Breast epithelium (tissue), 4 donors: ENCODE results near the gene AQP9. TPM values are rescaled to one million over a fixed set of nuclear protein-coding genes. Genes with fewer than 3 reads are reported as not detected.

ENCODE experiments used
- DNase-seq, 2 donors: peaks; one replicate each; pipeline ENCODE4 v3.0.0-alpha.2; 2019; ENCODE audit warnings: low spot score in 2 of 2
- H3K27ac ChIP-seq, 2 donors: fragments of 200-600 bp; sonication (generic) in 1 of 2; one replicate each; pipeline ENCODE4 v1.5.1; 2016 to 2019; ENCODE audit warnings: mild to moderate bottlenecking in 1 of 2
- H3K27me3 ChIP-seq, 2 donors: fragments of 200-600 bp; sonication (generic) in 1 of 2; one replicate each; pipeline versions ENCODE4 v1.5.1 to v1.6.0; 2017 to 2019; ENCODE audit warnings: control low read depth in 1 of 2, mild to moderate bottlenecking in 1 of 2
- H3K36me3 ChIP-seq: fragments of 200-600 bp; one replicate; pipeline ENCODE4 v1.5.1; 2019
- H3K4me1 ChIP-seq, 2 donors: fragments of 200-600 bp; sonication (generic); one replicate each; pipeline ENCODE4 v1.5.1; 2016 to 2019; ENCODE audit warnings: control low read depth in 1 of 2
- H3K4me3 ChIP-seq, 3 donors: fragments of 200-600 bp; sonication (generic); 1 replicate in 2 of 3; 2 replicates in 1 of 3; pipeline ENCODE4 v1.5.1; 2016 to 2019; ENCODE audit warnings: mild to moderate bottlenecking in 3 of 3, moderate library complexity in 2 of 3
- H3K9me3 ChIP-seq, 2 donors: fragments of 200-600 bp; sonication (generic) in 1 of 2; one replicate each; pipeline ENCODE4 v1.5.1; 2016 to 2019; ENCODE audit warnings: control low read depth in 1 of 2
- POLR2A ChIP-seq: fragments of 450-650 bp; IDR thresholded peaks from one replicate; pipeline ENCODE4 v1.6.1; 2016; ENCODE audit warnings: antibody characterized with exemption, mild to moderate bottlenecking, moderate library complexity
- POLR2AphosphoS5 ChIP-seq, 3 donors: sonication (generic); formaldehyde crosslinking; IDR thresholded peaks; one replicate each; pipeline ENCODE4 v1.6.1; 2017; ENCODE audit warnings: antibody characterized with exemption in 3 of 3
- intact Hi-C: fragments of 100-400 bp; cut with DNase I; formaldehyde crosslinking; loops from one replicate; pipeline ENCODE4 v1.15.1; 2023; ENCODE audit warnings: low total_unique reads
- total RNA-seq, 3 donors: library from RNA; depleted of rRNA; stranded (reverse); fragments of >200 nt; gene quantifications; one replicate each; pipeline ENCODE4 v1.1.0, GENCODE V29; 2016
- TF ChIP-seq, protein P1 (sequence below), 3 donors: fragments of 450-650 bp; IDR thresholded peaks; one replicate each; pipeline ENCODE4 v1.5.1; 2016 to 2017; ENCODE audit warnings: antibody characterized with exemption in 3 of 3, mild to moderate bottlenecking in 3 of 3, moderate library complexity in 3 of 3

The AQP9 gene
- total RNA-seq, 3 donors from 2014 or later = 1.3 to 6.9 (median 1.8) TPM

DNA sequence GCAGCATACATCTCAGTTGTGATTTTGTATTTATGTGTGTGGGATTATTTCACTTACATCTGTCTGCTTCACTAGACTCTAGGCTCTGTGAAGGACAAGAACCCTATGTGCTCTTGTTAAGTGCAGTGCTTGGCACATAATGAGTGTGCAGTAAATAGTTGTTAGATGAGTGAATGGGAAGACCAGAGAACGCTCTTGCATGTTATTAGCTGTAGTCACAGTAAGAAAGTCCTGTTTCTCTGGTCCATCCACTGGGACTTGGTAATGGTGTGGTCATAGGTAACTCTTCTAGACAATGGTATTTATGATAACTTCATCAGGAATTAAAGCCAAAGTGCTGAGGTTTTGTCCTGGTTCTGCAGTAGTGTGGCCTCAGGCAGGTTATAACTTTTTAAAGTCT lies 1.4 kb upstream of the AQP9 start:
- H3K27ac ChIP-seq = no peak overlapping the region
- H3K9me3 ChIP-seq = no peaks in the 10 kb centered on the region
- no peak for DNase-seq
- no peak overlapping the region for H3K4me3 ChIP-seq
- H3K4me1 ChIP-seq = no peaks in the 10 kb centered on the region
- no peak for TF ChIP-seq POLR2AphosphoS5 (IDR thresholded peaks at IDR 0.05)
- no peak for TF ChIP-seq POLR2A
- TF ChIP-seq, protein P1, sequence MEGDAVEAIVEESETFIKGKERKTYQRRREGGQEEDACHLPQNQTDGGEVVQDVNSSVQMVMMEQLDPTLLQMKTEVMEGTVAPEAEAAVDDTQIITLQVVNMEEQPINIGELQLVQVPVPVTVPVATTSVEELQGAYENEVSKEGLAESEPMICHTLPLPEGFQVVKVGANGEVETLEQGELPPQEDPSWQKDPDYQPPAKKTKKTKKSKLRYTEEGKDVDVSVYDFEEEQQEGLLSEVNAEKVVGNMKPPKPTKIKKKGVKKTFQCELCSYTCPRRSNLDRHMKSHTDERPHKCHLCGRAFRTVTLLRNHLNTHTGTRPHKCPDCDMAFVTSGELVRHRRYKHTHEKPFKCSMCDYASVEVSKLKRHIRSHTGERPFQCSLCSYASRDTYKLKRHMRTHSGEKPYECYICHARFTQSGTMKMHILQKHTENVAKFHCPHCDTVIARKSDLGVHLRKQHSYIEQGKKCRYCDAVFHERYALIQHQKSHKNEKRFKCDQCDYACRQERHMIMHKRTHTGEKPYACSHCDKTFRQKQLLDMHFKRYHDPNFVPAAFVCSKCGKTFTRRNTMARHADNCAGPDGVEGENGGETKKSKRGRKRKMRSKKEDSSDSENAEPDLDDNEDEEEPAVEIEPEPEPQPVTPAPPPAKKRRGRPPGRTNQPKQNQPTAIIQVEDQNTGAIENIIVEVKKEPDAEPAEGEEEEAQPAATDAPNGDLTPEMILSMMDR (IDR thresholded peaks at IDR 0.05) = no peak
- H3K27me3 ChIP-seq = no peaks in the 10 kb centered on the region
- no peaks in the 10 kb centered on the region for H3K36me3 ChIP-seq
- intact Hi-C loops = no loop called here

DNA sequence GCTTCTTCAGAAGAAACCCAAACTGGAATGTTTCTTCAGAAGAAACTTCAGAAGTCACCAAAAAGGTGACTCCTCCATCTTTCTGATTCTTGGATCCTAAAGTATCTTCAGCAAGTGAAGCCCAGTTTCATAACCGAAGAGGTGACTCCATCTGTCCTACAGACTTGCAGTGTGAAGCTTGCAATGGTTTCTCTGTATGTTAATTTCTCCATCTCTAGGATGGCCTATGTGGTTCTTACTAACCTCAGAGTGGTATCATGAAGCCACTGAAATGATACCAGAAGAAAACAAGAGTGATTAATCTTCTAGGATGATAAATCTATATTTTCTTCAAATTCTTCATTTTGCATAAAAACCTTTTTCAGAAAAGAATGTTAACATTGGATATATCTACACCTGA lies 495 bp upstream of the AQP9 start:
- no peak for TF ChIP-seq POLR2A
- TF ChIP-seq, protein P1 (IDR thresholded peaks at IDR 0.05) = no peak
- TF ChIP-seq POLR2AphosphoS5 (IDR thresholded peaks at IDR 0.05) = no peak
- H3K9me3 ChIP-seq = no peaks in the 10 kb centered on the region
- H3K4me1 ChIP-seq = no peaks in the 10 kb centered on the region
- H3K27ac ChIP-seq = no peak overlapping the region
- H3K27me3 ChIP-seq = no peaks in the 10 kb centered on the region
- H3K36me3 ChIP-seq = no peaks in the 10 kb centered on the region
- no peak overlapping the region for H3K4me3 ChIP-seq
- no peak for DNase-seq
- intact Hi-C loops = no loop called here

DNA sequence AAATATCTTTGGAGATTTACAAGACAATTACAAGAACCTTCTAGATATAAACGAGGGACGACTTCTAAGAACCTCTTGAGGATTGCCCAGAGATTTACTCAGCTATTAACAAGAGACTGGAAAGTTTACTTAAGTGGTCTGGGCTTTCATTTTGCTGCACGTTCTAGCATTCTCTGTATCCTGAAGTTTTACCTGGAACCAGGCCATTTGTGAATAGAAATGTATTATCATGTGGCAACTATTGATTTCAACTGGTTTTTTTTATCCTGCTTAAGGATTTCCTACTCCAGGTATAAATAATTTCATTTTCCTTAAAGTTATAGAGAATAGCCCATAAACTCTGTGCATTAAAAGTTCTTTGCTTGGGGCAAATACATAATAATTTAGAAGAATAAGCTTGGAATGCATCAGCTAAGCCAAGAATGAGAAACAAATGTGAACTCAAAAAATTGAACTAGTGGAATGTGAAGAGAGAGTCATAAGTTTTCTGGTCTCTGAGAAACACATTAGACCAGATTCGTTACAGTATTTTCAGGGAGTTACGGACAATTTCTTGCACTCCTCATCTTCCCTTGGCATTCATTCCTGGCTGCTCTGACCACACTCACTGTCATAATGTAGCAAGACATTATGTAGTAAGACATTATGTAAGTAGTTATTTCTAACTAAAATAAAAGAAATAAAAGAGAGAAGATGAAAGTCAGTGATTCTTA lies 1.3 kb downstream of the AQP9 start:
- no peaks in the 10 kb centered on the region for H3K36me3 ChIP-seq
- no peaks in the 10 kb centered on the region for H3K9me3 ChIP-seq
- H3K4me1 ChIP-seq = no peaks in the 10 kb centered on the region
- TF ChIP-seq, protein P1 (IDR thresholded peaks at IDR 0.05) = no peak
- TF ChIP-seq POLR2A = no peak
- no peak for TF ChIP-seq POLR2AphosphoS5 (IDR thresholded peaks at IDR 0.05)
- H3K27ac ChIP-seq = no peak overlapping the region
- H3K27me3 ChIP-seq = no peaks in the 10 kb centered on the region
- intact Hi-C loops = no loop called here
- no peak overlapping the region for H3K4me3 ChIP-seq
- DNase-seq = no peak

DNA sequence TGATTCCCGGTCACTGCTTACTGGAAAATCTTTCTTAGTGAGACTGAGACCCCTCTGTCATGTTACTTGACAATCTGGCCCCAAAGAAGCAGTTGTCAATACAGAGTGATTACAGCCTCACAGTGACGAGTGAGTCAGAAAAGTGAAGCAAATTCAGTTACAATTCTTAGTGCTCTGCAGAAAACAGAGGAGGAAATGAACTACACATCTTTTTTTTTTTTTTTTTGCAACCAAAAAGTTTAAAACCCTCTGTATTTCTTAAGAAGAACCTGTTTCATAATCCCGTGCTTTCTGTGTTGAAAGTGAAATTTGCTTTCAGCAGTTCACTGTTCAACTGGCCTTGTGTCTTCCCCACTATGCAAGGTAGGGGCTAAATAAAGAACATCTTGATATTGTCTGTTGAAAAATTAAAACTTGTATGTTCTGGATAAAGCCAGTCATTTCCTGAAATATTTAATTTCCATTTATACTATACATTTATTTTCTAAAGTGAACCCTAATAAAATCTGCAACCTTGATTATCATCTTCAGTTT lies 1.9 kb downstream of the AQP9 start:
- intact Hi-C loops = loop anchor here (10.0 kb wide), 1 partner anchor 55 kb away; no protein-coding TSS in a partner anchor
- no peak for TF ChIP-seq POLR2A
- TF ChIP-seq, protein P1 (IDR thresholded peaks at IDR 0.05) = no peak
- no peak for TF ChIP-seq POLR2AphosphoS5 (IDR thresholded peaks at IDR 0.05)
- Histone ChIP-seq H3K9me3 (no peaks in the 10 kb centered on the region), H3K4me1 (no peaks in the 10 kb centered on the region), H3K4me3 (no peak overlapping the region), H3K27ac (no peak overlapping the region), H3K36me3 (no peaks in the 10 kb centered on the region), H3K27me3 (no peaks in the 10 kb centered on the region)
- no peak for DNase-seq

DNA sequence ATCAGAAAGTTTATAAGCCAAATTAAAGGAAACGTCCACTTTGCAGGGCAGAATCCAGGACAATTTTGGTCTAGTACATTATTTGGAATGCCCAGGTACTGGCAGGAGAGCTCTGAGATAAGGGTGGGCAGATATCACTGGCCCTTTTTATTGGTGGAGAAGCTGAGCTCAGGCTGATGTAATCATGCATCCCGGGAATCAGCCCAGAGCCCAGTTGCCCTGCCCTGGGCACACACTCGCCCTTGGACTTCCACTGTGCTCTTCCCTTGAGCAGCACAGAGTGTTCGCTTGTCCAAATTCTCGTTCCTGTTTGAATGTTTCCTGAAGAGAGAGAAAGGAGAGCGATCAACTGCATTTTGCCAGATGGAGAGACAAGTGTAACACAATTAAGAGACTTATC lies 3.7 kb downstream of the AQP9 start:
- intact Hi-C loops = loop anchor here (10.0 kb wide), 1 partner anchor 57 kb away; no protein-coding TSS in a partner anchor

More for the DNA sequence above, 3.7 kb downstream of the AQP9 start:
- Histone ChIP-seq H3K9me3 (no peaks in the 10 kb centered on the region), H3K27me3 (no peaks in the 10 kb centered on the region), H3K4me3 (no peak overlapping the region), H3K27ac (no peak overlapping the region), H3K4me1 (no peaks in the 10 kb centered on the region), H3K36me3 (no peaks in the 10 kb centered on the region)
- TF ChIP-seq POLR2A (no peak), POLR2AphosphoS5 (IDR thresholded peaks at IDR 0.05) (no peak)
- TF ChIP-seq, protein P1 (IDR thresholded peaks at IDR 0.05) = no peak
- no peak for DNase-seq
